ENCODE data around the gene ESR1.
"Not testable (repeated sequence)": the region's sequence is repeated elsewhere in the genome, so short reads cannot be mapped to it uniquely, and the experiment has no call there.

Gene ESR1

DNA sequence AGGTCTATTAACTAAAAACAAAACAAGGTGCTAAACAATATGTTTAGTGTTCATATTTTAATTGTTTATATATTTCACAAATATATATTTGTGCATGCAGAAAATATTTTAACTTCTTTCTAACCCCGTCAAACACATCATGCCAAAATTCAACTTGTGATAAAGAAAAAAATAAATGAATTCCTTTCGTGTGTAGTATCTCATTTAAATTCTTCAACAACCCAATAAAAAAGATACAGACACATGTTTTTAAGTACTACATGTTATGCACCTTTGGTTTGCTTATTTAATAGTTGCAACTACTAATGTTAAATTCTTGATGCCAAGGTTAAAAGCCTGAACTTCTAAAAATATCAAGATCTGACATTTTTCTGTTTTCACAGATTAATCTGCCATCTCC lies 252.4 kb downstream of the ESR1 start:
- DNase-seq, result no peak

DNA sequence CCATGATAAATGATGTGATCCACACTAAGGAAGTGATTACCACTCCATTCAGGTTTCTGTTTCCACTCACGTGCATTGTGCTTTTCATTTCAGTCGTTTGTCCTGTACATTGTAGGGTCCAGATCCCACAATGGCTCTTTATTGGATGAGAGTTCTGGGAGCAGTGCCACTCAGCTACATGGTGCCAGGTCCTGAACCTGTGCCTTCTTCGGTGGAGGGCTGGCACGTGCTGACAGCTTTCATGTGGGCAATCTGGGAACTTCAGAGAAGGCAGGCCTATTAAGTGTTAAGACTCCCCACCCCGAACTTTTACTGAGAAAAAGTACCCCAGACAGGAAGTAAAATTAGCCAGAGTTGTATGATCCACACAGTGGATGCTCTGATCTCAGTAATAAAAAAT lies 255.0 kb downstream of the ESR1 start:
- DNase-seq, result peak; percentile 1

DNA sequence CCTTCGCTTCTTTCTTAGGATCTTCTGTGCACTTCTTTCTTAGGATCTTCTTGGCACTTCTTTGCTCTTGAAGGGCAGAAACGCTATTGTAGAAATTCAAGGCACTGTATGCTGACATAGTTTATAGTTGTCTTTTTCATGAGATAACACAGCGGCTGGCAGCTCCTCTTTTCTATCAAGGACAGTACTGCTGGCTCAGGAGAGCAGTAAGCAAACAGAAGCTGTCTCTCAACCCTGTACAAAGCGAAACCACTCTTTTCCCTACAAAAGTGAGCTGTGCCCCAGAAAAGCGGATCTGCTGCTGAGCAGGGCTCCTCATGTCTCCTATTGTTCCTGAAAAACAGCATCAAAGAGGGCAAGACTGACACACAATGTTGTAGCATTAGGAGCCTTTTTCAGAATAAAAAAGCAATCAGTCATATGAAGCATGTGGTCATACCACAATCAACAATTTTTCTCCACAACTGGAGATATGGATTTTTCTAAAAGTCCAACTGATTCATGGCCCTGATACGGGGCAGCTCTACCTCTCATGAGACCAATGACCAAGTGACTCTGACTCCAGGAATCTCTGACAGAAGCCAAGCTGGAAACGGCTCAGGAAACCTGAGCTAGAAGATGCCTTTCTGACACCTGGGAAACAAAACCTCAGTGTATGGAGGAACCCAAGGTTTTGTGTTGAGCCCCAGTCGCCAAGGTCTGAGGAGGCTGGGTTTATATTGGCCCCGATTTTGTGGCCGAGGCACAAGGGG lies 255.9 kb downstream of the ESR1 start:
- no peak for DNase-seq

DNA sequence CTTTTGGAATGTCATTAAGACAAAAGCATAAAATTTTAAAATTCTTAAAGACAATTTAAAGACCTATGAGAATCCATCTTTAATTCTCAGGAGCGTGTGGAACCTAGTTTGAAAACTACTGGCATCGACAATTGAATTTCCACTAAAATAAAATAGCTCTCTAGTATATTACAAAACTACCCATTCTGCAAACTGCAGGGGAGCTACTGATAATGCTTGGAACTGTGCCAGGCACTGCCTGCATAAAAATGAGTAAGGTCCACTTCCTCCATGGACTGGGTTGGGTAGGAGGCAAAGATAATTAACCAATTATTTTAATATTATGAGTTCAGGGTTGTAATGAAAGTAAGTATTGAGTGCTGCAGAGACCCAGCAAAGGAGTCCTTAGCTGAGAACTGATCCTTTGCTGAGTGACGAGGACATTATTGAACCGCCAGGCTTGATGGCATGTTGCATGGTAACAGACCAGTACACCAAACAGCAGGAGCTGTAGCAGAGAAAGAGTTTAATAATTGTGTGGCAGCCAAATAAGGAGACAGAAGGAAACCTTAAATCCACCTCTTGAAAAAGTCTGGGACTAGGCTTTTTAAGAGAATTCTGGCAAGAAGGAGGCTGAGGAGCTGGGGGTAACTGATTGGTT lies 261.3 kb downstream of the ESR1 start:
- no peak for DNase-seq

DNA sequence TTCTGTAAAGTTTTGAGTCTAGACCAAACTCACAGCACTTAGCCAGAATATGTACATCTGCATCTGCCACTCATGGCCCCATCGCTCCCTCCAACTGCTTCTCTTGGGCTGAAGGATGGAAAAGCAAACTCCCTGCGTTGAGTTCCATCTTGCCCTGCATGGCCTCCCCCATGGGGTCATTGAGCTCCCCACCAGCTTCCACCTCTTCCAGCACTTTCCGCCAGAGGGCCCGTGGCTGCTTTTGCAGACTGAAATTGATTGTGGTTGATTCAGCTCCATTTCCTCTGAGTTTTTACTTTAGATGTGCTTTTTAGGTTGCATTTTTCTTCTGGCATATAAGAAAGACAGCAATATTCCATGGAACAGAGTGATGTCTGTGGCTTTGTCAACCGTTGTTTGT lies 263.1 kb downstream of the ESR1 start:
- DNase-seq, result no peak

DNA sequence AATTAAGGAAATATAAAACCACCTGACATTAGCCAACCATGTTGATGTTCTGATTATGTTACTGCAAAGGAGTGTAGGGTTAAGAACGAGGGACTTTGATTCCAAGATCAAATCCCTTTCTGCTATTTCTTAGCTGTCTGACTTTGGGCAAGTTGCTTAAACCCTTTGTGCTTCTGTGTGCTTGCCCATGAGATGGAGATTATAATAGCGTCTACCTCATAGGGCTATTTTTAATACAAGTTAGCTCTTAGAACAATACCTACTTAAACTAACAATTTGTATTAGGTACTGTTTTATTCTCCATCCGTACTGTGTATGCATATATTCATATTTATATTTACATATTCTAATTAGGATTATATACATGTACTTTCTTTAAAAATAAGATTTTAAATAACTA lies 263.8 kb downstream of the ESR1 start:
- no peak for DNase-seq

DNA sequence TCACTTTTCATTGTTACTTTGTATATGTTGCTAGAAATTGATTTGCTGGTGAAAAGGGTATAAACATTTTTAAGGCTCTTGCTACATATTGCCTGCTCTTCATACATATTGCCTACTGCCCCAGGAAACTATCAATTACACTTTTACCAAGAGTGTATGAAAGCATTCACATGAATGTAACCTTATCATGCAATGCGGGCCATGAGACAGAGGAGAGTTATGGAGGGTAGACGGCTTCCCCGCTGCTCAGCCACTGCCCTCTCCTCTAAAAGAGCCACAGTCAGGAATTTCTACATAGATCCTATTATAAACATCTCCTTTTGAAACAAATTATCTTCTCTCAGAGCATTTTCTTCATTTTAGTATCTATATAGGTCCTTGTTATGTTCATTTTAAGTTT lies 264.4 kb downstream of the ESR1 start:
- no peak for DNase-seq

DNA sequence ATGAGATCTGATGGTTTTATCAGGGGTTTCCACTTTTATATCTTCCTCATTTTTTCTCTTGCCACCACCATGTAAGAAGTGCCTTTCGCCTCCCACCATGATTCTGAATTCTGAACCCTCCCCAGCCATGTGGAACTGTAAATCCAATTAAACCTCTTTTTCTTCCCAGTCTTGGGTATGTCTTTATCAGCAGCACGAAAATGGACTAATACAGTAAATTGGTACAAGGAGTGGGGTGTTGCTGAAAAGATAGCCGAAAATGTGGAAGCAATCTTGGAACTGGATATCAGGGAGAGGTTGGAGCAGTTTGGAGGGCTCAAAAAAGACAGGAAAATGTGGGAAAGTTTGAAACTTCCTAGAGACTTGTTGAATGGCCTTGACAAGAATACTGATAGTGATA lies 268.8 kb downstream of the ESR1 start:
- not testable (repeated sequence) for DNase-seq

DNA sequence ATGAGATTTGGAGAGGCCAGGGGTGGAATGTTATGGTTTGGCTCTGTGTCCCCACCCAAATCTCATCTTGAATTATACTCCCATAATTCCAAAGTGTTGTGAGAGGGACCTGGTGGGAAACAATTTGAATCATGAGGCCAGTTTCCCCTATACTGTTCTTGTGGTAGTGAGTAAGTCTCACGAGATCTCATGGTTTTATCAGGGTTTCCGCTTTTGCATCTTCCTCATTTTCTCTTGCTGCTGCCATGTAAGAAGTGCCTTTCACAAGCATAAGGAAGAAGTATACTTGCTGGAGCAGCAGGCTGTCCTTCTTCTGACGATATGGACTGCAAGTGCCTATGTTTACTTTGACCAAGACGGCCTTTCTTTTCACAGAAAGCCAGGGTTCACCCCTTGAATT lies 270.5 kb downstream of the ESR1 start:
- DNase-seq, result no peak

DNA sequence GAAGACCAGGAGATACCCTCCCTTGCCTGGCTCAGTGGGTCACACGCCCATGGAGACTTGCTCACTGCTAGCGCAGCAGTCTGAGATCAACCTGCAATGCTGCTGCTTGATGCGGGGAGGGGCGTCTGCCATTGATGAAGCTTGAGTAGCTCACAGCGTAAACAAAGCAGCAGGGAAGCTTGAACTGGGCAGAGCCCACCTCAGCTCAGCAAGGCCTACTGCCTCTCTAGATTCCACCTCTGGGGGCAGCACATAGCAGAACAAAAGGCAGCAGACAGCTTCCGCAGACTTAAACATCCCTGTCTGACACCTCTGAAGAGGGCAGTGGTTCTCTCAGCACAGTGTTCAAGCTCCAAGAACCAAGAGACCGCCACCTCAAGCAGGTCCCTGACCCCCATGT lies 271.3 kb downstream of the ESR1 start:
- DNase-seq, result no peak

DNA sequence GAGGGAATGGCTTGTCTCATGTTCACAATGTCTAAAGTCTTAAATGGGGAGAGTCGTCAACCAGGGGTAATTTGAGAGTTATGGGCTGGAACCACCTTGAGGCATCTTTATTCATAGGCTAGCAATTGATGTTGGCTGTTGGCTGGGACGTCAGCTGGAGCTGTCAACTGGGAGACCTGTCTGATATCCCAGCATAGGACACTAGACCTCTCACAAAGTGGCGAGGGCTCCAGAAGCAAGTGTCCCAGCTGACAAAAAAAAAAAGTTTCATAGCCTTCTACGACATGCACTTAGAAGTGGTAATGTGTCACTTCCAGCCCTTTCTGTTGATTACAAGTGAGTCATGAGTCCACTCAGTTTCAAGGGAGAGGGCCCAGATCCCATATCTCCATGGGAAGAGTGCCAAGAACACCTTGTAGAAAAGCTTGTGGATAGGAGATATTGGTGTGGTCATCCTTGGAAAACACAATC lies 278.0 kb downstream of the ESR1 start:
- no peak for DNase-seq

DNA sequence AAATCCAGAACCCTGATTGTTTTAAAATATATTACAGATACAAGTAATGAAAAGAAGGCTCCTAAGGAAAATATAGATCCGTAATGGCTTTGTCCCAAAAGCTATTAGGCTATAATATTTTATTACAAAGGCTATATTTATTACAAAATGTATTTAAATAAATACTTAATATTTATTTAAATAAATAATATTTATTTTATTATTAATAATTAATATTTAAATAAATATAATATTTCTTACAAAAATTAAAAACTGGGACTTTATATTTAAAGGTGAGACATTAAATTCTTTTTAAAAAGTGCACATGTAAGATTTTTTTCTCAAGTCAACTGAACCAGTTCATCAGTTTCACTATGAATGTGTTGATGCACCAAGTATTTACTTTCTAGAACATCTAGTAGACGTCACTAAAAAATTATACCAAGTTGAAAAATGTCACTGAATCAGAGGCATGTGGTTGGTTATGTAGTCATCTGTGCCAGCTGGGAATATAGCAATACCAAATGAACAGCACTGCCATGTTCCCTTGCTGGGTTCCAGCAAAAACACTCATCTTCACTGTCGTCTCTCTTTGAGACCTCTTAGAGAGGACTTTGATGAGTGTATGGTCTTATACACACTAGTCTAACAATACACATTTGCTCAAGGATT lies 278.9 kb downstream of the ESR1 start:
- no peak for DNase-seq

DNA sequence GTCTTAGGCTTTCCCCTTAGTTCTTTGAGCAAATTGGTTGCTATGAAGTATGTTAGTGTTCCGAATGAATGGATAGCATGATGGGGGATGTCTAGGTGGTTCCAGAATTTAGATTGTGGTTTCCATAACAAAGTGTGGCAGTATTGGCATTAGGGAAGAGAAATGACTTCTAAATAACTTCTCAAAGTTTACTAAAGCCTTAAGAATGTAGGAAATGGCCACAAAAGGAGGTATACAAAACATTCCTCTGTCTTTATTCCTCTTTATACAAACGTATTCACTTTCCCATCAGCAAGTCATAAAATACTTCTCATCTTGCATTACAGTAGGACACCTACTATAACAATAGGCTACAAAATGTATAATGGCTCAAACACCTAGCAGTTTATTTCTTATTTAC lies 279.6 kb downstream of the ESR1 start:
- no peak for DNase-seq

DNA sequence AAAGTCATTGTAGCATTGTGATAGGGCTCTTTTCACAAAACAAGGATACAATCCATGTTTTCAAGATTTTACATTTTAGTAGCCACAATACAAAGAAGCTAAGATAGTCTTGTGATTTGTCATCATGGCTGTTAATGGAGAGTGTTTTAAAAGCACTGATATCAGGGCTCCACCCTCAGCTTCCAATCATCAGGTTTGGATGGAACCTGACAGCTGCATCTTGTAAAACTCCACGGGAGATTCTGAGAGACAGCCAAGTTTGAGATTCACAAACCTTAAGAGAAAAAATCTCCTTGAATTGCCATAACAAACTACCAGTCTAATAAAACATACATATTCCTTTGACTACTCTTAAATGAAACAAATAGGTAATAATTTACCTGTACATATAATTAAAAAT lies 280.2 kb downstream of the ESR1 start:
- DNase-seq, result no peak

DNA sequence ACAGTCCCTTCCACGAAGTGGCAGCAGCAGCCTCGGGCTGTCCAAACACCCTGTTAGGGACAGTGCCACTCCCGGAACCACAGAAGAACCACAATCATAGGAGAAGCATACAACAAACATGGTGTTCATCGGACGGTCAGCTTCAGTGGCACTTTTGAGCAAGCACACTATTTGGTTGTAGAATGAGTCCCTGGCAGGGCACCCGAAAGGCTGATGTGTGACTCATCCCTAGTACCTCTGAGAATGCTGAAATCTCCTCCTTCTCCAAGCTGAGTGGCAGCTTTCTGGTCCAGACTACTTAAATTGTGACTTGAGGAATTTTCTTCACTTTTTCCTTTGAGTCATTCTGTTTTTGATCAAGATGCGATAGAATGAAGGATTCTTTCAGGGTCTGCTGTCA lies 282.5 kb downstream of the ESR1 start:
- DNase-seq, result no peak

DNA sequence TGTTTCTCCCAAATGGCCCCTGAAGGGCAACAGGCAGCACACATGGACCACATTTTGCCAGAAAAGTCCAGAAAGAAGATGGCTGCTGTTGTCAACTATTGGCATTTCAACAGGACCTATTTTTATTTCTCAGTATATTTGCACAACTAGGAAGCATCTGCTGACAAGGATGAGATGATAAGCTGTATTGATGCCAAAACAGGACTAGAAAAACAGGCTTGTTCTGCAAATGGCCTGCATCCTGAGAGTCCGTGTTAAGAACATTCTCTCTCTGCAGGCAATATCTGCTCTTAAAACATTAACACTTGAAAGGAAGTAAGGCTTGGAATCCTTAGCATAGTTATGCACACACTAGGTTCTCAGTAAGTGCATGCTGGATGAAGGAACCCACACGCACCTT lies 283.7 kb downstream of the ESR1 start:
- DNase-seq, result no peak

DNA sequence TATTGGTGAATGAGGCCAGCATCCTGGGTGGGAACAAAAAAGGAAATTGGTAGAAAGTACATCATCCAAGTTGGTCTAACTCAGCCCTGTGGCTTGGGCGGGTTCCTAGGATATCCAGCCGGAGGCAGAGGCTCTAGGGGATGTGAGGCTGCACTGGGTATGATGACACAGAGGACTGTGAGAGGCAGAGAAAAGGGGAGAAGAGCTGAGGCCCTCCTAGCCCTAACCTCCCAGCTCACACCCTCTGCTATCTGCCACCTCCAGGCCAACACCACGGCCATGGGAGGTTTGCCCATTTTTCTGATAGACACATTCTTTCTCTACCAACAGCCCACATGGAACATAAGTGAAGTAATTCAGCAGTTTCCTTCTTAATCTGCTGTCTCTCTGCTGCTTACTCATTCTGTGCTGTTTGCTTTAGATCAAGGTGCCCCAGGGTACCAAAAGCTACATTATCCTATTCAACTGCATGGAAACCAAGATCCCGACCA lies 284.4 kb downstream of the ESR1 start:
- no peak for DNase-seq

DNA sequence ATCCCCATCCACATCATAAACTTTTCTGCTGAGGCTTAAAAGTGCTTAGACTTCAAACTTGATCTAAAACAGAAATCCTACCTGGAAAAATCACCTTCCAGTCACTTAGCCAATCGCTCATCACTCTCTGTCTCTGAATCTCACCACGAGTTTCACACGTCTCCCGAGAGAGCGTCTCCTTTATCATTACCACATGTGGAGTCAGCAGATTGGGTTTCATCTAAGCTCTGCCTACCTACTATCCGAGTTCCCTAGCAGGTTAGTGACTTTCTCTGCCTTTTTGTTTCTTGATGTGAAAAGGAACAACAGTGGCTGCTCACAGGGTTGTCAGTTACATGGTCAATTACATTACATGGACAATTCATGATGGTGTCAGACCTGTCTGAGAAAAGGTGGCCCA lies 286.2 kb downstream of the ESR1 start:
- DNase-seq, result no peak

DNA sequence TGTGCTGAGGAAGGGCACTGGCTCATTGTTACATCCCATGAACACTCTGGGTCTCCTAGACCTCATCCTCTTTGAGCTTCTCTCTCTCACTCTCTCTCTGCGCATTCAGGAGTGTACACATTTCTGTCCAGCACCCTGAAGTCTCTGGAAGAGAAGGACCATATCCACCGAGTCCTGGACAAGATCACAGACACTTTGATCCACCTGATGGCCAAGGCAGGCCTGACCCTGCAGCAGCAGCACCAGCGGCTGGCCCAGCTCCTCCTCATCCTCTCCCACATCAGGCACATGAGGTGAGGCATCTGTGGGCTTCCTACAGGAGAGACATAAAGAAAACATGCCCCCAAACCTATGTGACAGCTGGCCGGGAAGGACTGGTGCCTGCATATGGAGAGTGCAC lies 286.8 kb downstream of the ESR1 start:
- DNase-seq, result no peak

DNA sequence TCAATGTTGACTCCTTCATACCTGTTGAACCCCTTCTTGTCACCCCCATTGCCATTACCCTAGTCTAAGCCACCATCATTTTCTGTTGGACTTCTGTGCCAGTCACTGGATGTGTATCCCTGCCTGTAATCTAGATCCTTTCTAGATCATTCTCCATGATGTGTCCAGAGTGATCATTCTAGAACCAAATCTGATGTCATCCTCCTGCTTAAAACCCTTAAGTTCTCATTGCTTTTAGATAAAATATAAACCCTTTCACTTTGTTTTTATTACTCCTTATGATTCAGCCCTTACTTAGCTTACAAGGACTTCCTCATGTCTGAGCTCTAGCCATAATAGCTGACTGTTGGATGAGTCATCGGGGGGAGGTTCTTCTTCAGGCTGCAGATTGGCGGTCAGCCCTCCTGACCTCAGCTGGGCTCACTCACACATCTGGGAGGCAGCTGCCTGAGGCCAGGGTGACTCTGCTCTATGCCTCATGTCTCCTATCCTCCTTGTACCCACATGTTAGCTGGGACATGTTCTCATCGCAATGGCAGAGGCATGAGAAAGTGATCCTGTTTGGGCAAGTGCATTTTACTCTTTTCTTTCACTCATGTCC lies 287.6 kb downstream of the ESR1 start:
- DNase-seq, result no peak

DNA sequence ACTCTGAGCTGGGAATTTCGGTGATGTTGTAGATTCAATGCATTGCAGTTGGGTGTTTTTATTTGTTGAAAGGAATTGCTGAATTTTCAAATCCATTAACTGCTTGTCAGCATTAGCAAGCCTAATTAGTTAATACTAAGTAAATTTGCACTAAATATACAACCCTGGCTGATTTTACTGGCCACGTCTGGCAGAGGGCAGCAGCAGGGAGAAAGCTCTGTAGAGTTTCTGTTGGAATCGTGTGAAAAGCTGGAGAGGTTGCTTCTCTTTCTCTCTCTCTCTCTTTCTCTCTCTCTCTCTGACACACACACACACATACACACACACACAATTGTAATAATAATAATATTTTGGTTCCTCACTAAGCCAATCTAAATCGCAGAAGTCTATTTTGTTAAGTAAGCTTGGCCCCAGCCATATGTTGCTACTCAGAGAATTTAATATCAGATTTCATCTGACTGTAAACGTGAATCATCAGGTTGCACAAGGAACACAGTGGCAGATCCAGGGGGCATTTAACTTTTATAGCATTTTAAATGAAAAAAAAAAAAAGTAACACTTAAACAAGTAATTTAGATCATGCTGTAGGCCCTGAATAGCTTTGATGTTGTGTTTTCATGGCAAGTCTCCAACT lies 289.5 kb downstream of the ESR1 start:
- no peak for DNase-seq

DNA sequence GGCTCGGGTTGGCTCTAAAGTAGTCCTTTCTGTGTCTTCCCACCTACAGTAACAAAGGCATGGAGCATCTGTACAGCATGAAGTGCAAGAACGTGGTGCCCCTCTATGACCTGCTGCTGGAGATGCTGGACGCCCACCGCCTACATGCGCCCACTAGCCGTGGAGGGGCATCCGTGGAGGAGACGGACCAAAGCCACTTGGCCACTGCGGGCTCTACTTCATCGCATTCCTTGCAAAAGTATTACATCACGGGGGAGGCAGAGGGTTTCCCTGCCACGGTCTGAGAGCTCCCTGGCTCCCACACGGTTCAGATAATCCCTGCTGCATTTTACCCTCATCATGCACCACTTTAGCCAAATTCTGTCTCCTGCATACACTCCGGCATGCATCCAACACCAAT lies 291.2 kb downstream of the ESR1 start:
- DNase-seq, result no peak

Measured in NCI-H1092 treated with DMSO at 0.1 percent for 48 hours (cell line).